Measurements from ENCODE around the gene NFKB2.

NFKB2 gene

DNA sequence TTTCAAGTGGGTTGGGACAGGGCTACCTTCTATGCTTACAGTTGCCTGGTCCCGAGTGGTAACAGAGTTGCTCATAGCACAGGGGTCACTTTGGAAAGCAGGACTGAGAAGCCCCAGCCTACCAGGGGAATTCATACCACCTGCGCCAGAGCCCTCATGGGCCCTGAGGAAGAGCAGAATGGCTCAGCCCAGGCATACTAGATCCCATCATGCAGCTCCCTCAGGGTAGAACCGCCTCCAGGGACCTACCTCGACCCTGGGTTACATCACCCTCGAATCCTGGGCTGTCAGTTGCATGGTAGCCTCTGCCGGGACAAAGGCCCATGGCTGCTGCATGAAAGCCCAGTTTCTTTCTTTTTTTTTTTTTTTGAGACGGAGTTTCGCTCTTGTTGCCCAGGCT is 34.0 kb downstream of the NFKB2 start:
- Histone ChIP-seq H3K4me1 (ENCODE audit: low read depth, poor library complexity, severe bottlenecking) (peaks cover 15% of the 10 kb centered on the region), H3K27me3 (ENCODE audit: insufficient read depth, low read depth) (peaks cover 6% of the 10 kb centered on the region; the same call in 1 of the 2 replicates), H4K20me1 (ENCODE audit: insufficient read depth) (no peaks in the 10 kb centered on the region), H3K9ac (no peak overlapping the region), H3K79me2 (ENCODE audit: insufficient read depth, low read depth) (no peaks in the 10 kb centered on the region; the same call in 1 of the 2 replicates), H2AFZ (ENCODE audit: low read depth) (no peak overlapping the region), H3K4me3 (IDR thresholded peaks at IDR 0.05; ENCODE audit: insufficient read depth, low read depth, low read length) (no peak overlapping the region), H3K4me2 (no peak overlapping the region), H3K27ac (no peak overlapping the region), H3K36me3 (ENCODE audit: insufficient read depth) (no peaks in the 10 kb centered on the region)
- TF ChIP-seq, protein P1, sequence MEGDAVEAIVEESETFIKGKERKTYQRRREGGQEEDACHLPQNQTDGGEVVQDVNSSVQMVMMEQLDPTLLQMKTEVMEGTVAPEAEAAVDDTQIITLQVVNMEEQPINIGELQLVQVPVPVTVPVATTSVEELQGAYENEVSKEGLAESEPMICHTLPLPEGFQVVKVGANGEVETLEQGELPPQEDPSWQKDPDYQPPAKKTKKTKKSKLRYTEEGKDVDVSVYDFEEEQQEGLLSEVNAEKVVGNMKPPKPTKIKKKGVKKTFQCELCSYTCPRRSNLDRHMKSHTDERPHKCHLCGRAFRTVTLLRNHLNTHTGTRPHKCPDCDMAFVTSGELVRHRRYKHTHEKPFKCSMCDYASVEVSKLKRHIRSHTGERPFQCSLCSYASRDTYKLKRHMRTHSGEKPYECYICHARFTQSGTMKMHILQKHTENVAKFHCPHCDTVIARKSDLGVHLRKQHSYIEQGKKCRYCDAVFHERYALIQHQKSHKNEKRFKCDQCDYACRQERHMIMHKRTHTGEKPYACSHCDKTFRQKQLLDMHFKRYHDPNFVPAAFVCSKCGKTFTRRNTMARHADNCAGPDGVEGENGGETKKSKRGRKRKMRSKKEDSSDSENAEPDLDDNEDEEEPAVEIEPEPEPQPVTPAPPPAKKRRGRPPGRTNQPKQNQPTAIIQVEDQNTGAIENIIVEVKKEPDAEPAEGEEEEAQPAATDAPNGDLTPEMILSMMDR (conservative IDR thresholded peaks at IDR 0.05; ENCODE audit: low read depth, low read length): no peak

- peak overlapping the region; percentile 72 for H2AFZ ChIP-seq (ENCODE audit: low read depth)
Observed at GRCh38 chr10:102431452-102432124, 36.1 kb downstream of the NFKB2 start.

GRCh38 chr10:102432162-102432950 is 36.9 kb downstream of the NFKB2 start, which contains the start of gene CUEDC2:
CUEDC2 (minus strand) TSS chr10:102432574; CDS start chr10:102425188, 7,386 bp downstream.
- H3K9ac ChIP-seq: peak within 1 kb of the TSS; percentile 80
- H3K4me1 ChIP-seq (ENCODE audit: low read depth, poor library complexity, severe bottlenecking): peaks cover 15% of the 10 kb centered on the region
- H4K20me1 ChIP-seq (ENCODE audit: insufficient read depth): no peaks in the 10 kb centered on the region
- peak within 1 kb of the TSS; percentile 81 for H3K4me2 ChIP-seq
- peaks cover 12% of the 10 kb centered on the region; the same call in 1 of the 2 replicates for H3K27me3 ChIP-seq (ENCODE audit: insufficient read depth, low read depth)
- TF ChIP-seq, protein P1 (conservative IDR thresholded peaks at IDR 0.05; ENCODE audit: low read depth, low read length): no peak
- H2AFZ ChIP-seq (ENCODE audit: low read depth): peak within 1 kb of the TSS; percentile 72
- H3K36me3 ChIP-seq (ENCODE audit: insufficient read depth): no peaks in the 10 kb centered on the region
- H3K79me2 ChIP-seq (ENCODE audit: insufficient read depth, low read depth): no peaks in the 10 kb centered on the region; the same call in 1 of the 2 replicates
- peak within 1 kb of the TSS; percentile 32 for H3K4me3 ChIP-seq (IDR thresholded peaks at IDR 0.05; ENCODE audit: insufficient read depth, low read depth, low read length)
- peak within 1 kb of the TSS; percentile 47 for H3K27ac ChIP-seq

More at GRCh38 chr10:102431452-102432124, 36.1 kb downstream of the NFKB2 start:
- Histone ChIP-seq H3K36me3 (ENCODE audit: insufficient read depth) (no peaks in the 10 kb centered on the region), H3K4me2 (peak overlapping the region; percentile 81), H3K79me2 (ENCODE audit: insufficient read depth, low read depth) (no peaks in the 10 kb centered on the region; the same call in 1 of the 2 replicates), H3K4me1 (ENCODE audit: low read depth, poor library complexity, severe bottlenecking) (peaks cover 15% of the 10 kb centered on the region), H3K27me3 (ENCODE audit: insufficient read depth, low read depth) (peaks cover 12% of the 10 kb centered on the region; the same call in 1 of the 2 replicates), H3K27ac (peak overlapping the region; percentile 47), H3K4me3 (IDR thresholded peaks at IDR 0.05; ENCODE audit: insufficient read depth, low read depth, low read length) (peak overlapping the region; percentile 32), H4K20me1 (ENCODE audit: insufficient read depth) (no peaks in the 10 kb centered on the region), H3K9ac (peak overlapping the region; percentile 80)
- TF ChIP-seq, protein P1 (conservative IDR thresholded peaks at IDR 0.05; ENCODE audit: low read depth, low read length): no peak

- Histone ChIP-seq H3K27me3 (ENCODE audit: insufficient read depth, low read depth) (peaks cover 12% of the 10 kb centered on the region; the same call in 1 of the 2 replicates), H4K20me1 (ENCODE audit: insufficient read depth) (no peaks in the 10 kb centered on the region), H3K79me2 (ENCODE audit: insufficient read depth, low read depth) (no peaks in the 10 kb centered on the region; the same call in 1 of the 2 replicates), H3K9ac (no peak overlapping the region), H3K4me1 (ENCODE audit: low read depth, poor library complexity, severe bottlenecking) (peaks cover 15% of the 10 kb centered on the region), H3K27ac (no peak overlapping the region), H3K4me2 (peak overlapping the region; percentile 56; the same call in 1 of the 2 replicates), H3K4me3 (IDR thresholded peaks at IDR 0.05; ENCODE audit: insufficient read depth, low read depth, low read length) (no peak overlapping the region), H3K36me3 (ENCODE audit: insufficient read depth) (no peaks in the 10 kb centered on the region), H2AFZ (ENCODE audit: low read depth) (0 out of 2 replicates have a peak overlapping the region, but pooled peaks have one; percentile 72)
- TF ChIP-seq, protein P1 (conservative IDR thresholded peaks at IDR 0.05; ENCODE audit: low read depth, low read length): no peak
Observed at GRCh38 chr10:102433619-102434046, 38.1 kb downstream of the NFKB2 start.
